ENCODE data around the gene DLX1.
"Not testable (repeated sequence)": the region's sequence is repeated elsewhere in the genome, so short reads cannot be mapped to it uniquely, and the experiment has no call there.

The DLX1 gene

GRCh38 chr2:172052000-172052983, 33.0 kb upstream of the DLX1 start:
- no peak for DNase-seq
- TF ChIP-seq POLR2A (IDR thresholded peaks at IDR 0.05; ENCODE audit: low read length) (no peak), GATA1 (IDR thresholded peaks at IDR 0.05; ENCODE audit: low read depth, low read length) (no peak)

- no peak for DNase-seq
- TF ChIP-seq POLR2A (IDR thresholded peaks at IDR 0.05; ENCODE audit: low read length), result no peak
- TF ChIP-seq GATA1 (IDR thresholded peaks at IDR 0.05; ENCODE audit: low read depth, low read length), result no peak
Observed at GRCh38 chr2:172053486-172053885, 31.8 kb upstream of the DLX1 start.

- TF ChIP-seq POLR2A (IDR thresholded peaks at IDR 0.05; ENCODE audit: low read length) (no peak), GATA1 (IDR thresholded peaks at IDR 0.05; ENCODE audit: low read depth, low read length) (no peak)
- no peak for DNase-seq
Observed at GRCh38 chr2:172056293-172056692, 29.0 kb upstream of the DLX1 start.

- DNase-seq, result peak in 1 of 2 experiments; percentile 37
- TF ChIP-seq GATA1 (IDR thresholded peaks at IDR 0.05; ENCODE audit: low read depth, low read length) (no peak), POLR2A (IDR thresholded peaks at IDR 0.05; ENCODE audit: low read length) (no peak)
Observed at GRCh38 chr2:172058660-172059059, 26.6 kb upstream of the DLX1 start.

GRCh38 chr2:172060118-172060517, 25.2 kb upstream of the DLX1 start:
- DNase-seq, result not testable (repeated sequence)

GRCh38 chr2:172062402-172063004, 22.8 kb upstream of the DLX1 start:
- no peak for TF ChIP-seq GATA1 (IDR thresholded peaks at IDR 0.05; ENCODE audit: low read depth, low read length)
- no peak for TF ChIP-seq POLR2A (IDR thresholded peaks at IDR 0.05; ENCODE audit: low read length)
- no peak for DNase-seq

- TF ChIP-seq POLR2A (IDR thresholded peaks at IDR 0.05; ENCODE audit: low read length), result no peak
- no peak for TF ChIP-seq GATA1 (IDR thresholded peaks at IDR 0.05; ENCODE audit: low read depth, low read length)
- no peak for DNase-seq
Observed at GRCh38 chr2:172063446-172063845, 21.9 kb upstream of the DLX1 start.

- TF ChIP-seq GATA1 (IDR thresholded peaks at IDR 0.05; ENCODE audit: low read depth, low read length) (no peak), POLR2A (IDR thresholded peaks at IDR 0.05; ENCODE audit: low read length) (no peak)
- DNase-seq, result no peak
Observed at GRCh38 chr2:172065111-172065510, 20.2 kb upstream of the DLX1 start.

GRCh38 chr2:172066394-172066886, 18.9 kb upstream of the DLX1 start:
- DNase-seq, result no peak
- no peak for TF ChIP-seq POLR2A (IDR thresholded peaks at IDR 0.05; ENCODE audit: low read length)
- no peak for TF ChIP-seq GATA1 (IDR thresholded peaks at IDR 0.05; ENCODE audit: low read depth, low read length)

GRCh38 chr2:172067905-172068304, 17.4 kb upstream of the DLX1 start:
- not testable (repeated sequence) for DNase-seq

- DNase-seq, result no peak
- no peak for TF ChIP-seq POLR2A (IDR thresholded peaks at IDR 0.05; ENCODE audit: low read length)
Observed at GRCh38 chr2:172070936-172071335, 14.4 kb upstream of the DLX1 start.

GRCh38 chr2:172072303-172072702, 13.0 kb upstream of the DLX1 start:
- TF ChIP-seq POLR2A (IDR thresholded peaks at IDR 0.05; ENCODE audit: low read length) (no peak), GATA1 (IDR thresholded peaks at IDR 0.05; ENCODE audit: low read depth, low read length) (no peak)
- no peak for DNase-seq

GRCh38 chr2:172072706-172073105, 12.6 kb upstream of the DLX1 start:
- no peak for TF ChIP-seq POLR2A (IDR thresholded peaks at IDR 0.05; ENCODE audit: low read length)

GRCh38 chr2:172073518-172073917, 11.8 kb upstream of the DLX1 start:
- TF ChIP-seq POLR2A (IDR thresholded peaks at IDR 0.05; ENCODE audit: low read length) (no peak), GATA1 (IDR thresholded peaks at IDR 0.05; ENCODE audit: low read depth, low read length) (no peak)
- no peak for DNase-seq

More at GRCh38 chr2:172072706-172073105, 12.6 kb upstream of the DLX1 start:
- no peak for DNase-seq

GRCh38 chr2:172074254-172074653, 11.1 kb upstream of the DLX1 start:
- no peak for DNase-seq
- TF ChIP-seq GATA1 (IDR thresholded peaks at IDR 0.05; ENCODE audit: low read depth, low read length) (no peak), POLR2A (IDR thresholded peaks at IDR 0.05; ENCODE audit: low read length) (no peak)

Data from erythroblast (primary cell).